GM19099 (cell line): ENCODE data around the gene DAPK1.

ENCODE experiments used
- POLR2A ChIP-seq: IDR thresholded peaks from 3 replicates; pipeline ENCODE4 v1.6.1; 2011; ENCODE audit warnings: low read depth; ENCODE audit not compliant: insufficient read length; ENCODE audit errors: extremely low read depth

The DAPK1 gene

DNA sequence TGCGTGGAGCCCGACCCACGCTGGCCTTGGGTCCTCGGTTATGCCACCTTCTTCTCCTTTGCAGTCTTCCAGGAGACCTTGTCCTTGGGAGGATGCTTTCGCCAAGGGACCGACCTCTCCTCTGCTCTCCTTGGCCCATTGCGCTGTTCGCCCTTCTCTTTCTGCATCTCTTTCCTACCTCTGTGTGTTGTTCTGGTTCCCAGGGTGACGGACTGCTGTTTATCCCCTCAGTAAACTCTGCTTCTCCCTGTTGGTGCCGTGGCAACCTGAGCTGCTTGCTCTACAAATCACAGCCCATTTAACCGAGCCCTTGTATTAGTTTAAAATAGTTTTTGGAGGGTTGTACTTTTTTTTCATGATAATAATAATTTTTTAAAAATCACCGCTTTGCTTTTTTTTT is 97.9 kb downstream of the DAPK1 start:
- TF ChIP-seq POLR2A: no peak

DNA sequence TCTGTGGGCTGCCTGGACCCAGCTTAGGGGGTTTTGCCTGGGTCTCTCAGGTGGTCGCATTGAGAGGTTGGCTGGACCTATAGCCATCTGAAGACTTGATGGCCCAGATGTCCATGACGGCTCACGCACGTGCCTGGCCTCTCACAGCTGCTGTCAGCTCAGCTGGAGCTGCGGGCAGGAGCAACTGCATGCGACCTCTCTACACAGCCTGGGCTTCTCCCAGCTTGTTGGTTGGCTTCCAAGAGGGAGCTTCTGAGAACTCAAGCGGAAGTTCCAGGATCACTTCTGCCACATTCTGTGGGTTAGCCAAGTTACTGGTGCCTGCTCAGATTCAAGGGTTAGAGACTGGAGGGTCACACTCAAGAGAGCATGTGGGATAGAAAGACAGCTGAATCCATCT is 99.2 kb downstream of the DAPK1 start:
- TF ChIP-seq POLR2A: no peak

DNA sequence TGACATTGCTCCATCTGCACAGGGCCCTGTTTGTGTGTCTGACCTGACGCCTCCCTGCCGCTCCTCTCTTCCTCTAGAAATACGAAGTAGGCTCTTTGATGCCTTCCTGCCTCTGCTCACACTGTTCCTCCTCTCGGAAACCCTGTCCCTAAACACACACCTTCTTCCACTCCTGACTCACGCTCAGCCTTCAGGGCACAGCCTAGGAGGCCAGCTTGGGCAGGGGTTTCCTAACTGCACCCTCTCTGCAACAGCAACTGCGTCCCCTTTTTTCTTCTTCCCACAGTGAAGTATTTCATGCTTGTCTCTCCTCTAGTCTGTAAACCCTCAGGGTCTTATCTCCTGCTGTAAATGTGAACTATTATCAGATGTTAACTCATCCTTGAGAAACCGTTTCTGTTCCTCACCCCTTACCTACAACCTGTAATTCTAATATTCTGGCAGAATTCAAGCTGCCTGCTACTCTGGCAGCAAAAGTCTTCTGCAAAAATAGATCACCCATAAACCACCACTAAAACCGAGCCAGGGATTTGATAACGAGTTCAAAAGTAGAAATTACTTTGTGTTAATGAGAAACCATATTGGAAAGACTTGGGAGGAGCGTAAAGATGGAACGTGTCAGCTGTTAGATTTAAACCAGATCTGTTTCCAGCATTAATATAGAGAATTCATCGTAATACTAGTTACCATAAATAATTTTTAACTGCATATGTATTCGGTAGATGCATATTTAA is 100.2 kb downstream of the DAPK1 start:
- TF ChIP-seq POLR2A: no peak

DNA sequence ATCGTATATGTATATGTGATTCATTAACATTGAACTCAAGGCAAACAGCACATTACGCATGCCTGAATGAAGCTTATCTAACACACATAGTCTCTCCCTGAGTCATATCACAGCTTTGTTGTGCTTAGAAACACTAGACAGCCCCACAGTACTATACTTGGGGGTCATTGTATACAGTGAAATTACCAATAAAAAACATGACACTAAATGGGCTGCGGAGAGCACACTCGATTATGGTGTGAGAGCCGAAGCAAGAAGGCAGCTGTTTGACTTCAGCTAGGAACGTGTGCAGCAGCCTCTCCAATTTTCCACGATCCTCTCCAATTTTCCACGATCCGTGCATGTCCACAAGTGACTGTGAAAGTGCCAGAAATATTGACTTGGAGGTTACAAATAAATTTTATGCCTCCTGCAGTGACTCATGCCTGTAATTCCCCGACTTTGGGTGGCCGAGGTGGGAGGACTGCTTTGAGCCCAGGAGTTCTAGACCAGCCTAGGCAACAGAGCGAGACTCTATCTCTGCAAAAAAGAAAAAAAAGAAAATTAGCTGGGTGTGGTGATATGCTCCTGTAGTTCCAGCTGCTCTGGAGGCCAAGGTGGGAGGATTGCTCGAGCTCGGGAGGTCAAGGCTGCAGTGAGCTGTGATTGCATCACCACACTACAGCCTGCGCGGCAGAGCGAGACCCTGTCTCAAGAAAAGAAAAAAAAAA is 102.4 kb downstream of the DAPK1 start:
- TF ChIP-seq POLR2A: no peak

DNA sequence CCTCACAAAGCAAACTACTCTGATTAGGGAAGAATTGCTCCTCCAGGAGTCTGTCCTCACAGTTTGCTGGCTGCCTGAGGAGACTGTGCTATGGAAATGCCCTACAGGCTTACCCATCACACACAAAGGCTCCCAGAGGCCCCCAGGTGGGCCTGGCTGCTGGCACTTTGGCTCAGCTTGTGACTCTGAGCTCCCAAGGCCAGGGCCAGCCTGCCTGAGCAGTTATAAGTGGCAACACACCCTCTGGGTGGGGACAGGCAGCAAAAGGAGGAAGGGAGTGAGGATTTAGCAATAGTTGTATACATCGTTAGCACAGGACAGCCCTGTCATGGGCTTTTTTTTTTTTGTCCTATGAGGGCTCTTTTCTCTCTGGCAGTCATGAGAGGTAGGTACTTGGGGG is 103.5 kb downstream of the DAPK1 start:
- no peak for TF ChIP-seq POLR2A

DNA sequence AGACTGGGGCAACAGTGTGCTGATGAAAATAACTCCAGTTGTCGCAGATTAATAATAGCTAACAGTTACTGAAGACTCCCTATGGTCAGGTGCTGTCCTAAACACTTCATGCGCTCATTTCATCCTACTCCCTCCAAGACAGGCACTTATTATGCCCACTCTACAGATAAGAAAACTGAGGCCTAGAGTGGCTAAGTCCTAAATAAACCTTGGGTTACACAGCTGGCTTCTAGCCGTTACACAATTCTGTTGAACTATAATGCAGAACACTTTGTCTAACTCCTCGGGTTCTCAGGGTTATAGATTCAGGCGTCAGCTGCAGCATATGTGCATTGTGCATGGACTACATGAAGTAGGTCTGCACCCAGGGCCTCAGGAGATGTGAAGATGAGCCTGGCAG is 103.9 kb downstream of the DAPK1 start:
- TF ChIP-seq POLR2A: no peak

DNA sequence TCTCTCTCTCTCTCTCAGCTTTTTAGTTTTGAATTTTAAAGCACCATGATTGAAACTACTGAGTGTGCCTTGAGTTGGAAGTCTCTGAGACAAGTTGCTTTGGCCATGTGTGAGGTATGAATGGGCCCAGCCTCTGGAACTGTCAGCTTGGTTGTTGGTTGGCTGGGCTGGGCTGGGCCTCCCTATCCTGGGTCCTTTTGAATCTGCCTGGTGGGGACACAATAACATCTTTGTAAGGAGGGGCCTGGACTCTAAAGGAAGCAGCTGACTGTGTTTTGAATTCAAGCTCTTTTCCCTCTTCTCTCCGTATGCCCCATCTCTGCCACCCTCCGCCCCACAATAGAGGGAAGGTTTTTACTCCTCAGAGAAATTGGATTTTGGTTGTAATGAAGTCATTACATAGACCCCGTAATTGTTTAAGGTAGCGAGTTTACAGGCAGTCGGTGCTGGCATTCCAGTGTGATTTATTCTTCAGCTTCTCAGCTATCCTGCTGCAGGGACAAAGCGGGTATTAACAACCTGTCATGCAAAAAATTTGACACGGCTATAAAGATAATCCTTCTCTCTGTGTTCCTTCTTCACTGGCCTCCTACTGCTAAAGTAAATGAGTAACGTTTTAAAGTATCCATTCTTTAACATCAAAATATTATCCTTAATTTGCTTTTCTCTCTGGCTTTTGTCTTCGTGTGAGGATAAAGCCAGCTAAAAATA is 105.4 kb downstream of the DAPK1 start:
- no peak for TF ChIP-seq POLR2A

DNA sequence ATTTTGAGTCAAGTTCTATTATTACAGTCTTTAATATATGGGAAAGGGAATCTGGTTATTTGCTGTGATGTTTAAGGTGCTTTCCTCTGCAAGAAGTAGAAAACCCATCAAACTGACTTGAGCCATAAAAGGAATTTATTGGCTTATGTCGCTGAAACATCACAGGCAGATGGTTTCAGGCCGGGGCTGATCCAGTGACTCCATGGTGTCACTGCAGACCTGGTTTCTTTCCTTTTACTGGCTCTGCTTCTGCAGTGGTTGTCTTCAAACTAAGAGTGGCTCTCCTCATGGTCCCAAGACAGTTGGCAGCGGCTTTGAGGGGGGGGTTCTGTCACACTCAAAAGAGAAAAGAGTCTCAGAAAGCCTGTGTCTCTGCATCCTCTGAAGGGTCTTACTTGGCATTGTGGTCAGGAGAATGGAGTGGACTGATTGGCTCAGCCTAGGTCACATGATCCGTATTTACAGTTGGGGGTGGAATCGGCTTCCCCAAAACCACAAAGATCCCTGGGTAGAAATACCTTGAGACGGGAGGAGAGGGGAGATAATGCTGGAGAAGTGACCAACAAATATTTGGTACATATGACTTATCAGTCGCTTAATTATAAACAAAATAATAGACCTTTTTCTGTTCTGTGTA is 106.3 kb downstream of the DAPK1 start:
- no peak for TF ChIP-seq POLR2A

DNA sequence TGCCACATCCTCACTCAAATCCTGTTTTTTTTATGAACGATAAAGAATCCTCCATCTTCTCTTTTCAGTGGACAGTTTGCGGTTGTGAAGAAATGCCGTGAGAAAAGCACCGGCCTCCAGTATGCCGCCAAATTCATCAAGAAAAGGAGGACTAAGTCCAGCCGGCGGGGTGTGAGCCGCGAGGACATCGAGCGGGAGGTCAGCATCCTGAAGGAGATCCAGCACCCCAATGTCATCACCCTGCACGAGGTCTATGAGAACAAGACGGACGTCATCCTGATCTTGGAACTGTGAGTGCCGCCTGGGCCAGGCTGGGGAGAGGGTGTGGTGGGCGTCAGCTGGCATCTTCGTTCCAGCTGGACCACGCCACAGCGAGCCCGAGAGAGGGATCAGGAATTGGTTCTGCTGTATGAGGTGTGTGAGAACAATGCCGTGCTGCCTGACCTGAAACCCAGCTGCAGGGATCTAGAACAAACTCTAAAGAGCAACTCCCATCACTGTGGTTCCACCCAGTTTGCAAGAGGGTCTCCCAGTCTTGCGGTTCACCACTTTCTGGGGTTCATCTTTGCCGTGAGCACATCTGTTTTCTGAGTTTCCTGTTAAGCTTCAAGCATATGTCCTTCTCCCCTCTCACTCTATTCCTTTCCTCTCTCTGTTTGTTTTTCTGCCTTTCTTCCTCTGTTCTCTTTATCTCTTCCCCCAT is 107.4 kb downstream of the DAPK1 start:
- TF ChIP-seq POLR2A: no peak

DNA sequence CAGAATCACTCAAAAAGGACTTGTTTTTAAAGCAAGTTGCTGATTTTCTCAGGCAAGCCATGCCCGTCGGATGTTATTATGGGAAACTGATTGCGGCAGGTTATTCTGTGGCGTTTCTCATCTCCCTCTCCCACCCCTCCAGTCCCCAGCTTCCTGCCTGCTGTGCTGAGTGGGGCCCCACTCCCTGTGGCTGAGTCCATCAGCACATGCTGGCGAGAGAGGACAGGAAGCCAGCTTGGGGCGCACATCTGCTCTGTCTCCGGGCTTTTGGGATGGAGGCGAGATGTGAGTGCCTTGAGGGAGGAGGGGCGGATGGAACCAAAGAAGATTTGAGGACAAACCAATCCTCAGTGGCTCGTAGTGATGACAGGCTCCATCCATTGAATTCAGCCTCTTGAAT is 108.0 kb downstream of the DAPK1 start:
- no peak for TF ChIP-seq POLR2A

DNA sequence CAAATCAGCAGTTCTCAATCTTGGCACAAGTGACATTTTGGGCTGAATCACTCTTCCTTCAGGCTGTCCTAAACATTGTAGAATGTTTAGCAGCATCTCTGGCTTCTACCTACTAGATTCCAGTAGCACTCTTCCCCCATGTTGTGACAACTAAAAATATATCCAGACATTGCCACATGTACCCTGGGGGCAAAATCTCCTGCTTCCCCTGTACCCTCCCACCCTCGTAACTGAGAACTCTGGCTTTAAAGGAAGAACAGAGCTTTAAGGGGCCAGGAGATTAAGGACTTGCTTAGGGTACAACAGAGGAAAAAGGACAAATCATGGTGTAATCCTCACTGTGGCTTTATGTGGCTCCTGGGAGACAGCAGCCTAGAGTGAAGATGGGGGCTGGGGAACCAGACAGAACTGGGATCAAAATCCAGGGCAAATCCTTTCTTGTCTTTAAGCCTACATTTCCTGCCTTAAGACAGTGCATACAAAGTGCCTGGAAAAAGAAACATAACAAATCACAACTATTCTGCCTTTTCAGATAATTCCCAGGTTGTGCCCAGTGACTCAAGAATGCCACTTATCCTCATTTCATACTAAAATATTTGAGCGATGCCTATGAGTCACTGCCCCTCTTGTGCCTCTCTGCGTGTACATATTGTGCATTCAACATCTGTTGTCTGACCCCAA is 109.3 kb downstream of the DAPK1 start:
- no peak for TF ChIP-seq POLR2A

DNA sequence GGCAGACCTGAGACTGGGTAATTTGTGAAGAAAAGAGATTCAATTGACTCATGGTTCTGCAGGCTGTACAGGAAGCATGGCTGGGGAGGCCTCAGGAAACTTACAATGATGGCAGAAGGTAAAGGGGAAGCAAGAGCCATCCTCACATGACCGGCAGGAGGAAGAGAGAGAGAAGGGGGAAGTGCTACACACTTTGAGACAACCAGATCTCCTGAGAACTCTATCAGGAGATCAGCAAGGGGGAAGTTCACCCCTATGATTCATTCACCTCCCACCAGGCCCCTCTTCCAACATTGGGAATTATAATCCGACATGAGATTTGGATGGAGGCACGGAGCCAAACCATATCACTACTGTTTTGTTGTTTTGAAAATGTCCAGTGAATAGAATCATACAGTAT is 110.2 kb downstream of the DAPK1 start:
- no peak for TF ChIP-seq POLR2A

DNA sequence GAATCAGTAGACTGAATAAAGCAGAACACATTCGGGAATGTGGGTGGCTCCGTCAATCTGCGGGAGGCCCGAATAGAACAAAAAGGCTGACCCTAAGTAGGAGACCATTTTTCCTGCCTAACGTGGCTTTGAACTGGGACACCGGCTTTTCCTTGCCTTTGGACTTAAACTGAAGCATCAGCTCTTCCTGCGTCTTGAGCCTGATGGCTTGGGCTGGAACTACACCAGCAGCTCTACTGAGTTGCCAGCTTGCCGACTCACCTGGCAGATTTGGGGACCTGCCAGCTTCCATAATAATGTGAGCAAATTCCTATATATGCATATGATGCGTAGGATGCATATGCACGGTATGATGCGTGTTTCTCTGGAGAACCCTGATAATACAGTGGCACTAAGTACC is 111.3 kb downstream of the DAPK1 start:
- no peak for TF ChIP-seq POLR2A

DNA sequence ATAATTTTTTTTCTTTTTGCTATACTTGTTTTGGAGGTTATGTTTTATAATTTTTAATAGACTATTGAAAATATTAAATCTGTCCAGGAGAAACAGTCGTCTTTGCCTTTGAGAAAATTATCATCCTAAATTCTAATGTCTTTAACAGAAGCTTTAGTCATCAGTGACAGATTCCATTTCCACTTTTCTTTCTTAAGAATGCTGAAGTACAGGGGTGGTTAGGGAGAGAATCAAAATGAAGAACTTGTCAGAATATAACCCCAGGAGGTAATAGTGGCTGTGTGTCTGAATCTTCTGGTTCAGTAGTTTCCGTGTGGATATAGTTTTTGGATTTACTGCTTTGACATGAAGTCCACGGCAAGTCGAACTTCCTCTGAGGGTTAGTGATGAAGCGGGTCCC is 111.8 kb downstream of the DAPK1 start:
- TF ChIP-seq POLR2A: no peak

DNA sequence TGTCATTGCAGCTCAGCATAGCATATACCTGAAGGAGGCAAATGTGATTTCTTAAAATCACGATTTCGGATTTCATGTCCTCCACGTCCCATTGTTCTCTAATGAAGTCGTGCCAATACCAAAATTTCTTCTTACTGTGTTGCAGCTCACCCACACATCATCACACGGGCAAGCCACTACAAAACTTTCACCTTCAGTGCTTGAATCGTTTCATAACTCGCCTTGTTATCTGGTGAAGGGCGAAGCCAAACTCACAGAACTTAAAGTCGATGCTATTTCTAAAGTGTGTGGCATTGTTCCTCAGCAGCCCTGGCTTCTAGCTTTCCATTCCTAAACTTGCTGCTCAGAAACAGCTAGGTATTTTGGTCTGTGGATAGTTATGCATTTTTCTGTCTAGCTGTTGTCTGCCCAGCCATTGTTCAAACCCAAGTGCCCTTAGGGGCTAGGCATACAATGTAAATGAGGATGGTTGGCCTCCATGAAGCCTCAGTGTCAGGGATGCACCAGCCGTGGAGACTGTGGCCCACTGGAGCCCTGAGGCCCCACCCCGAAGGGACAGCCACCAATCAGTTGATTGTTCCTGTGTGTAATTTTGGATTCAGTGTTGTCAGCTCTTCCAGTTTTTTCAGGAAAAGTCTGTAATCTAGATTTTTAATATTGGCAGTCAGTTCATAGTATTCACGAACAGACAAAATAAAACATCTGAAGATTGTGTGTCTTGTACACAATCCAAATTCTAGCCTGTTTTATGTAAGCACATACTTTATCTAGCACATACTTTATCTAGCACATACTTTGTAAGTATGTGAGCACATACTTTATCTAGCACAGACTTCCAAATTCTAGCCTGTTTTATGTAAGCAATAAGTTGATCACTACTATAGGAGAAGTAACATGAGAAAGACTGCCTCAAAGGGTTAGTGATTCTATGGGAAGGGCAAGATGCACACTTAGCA is 112.8 kb downstream of the DAPK1 start:
- no peak for TF ChIP-seq POLR2A
